ENCODE measurements around the gene C11orf24.
A peak's percentile ranks its signal among the peaks of the same experiment; 100 is the strongest.

GRCh38 chr11:68213555-68214172 lies 58.1 kb downstream of the C11orf24 start:
- TF ChIP-seq CTCF (IDR thresholded peaks at IDR 0.05) (peak in 1 of 4 donors; percentile 19), POLR2A (IDR thresholded peaks at IDR 0.05) (peak; percentile 96)

Measured in right lobe of liver (tissue), 4 donors.